GM23338 (cell line): ENCODE data around the gene ZDHHC17. TPM values are rescaled to one million over a fixed set of nuclear protein-coding genes. Genes with fewer than 3 reads are reported as not detected.

Source experiments
- ATAC-seq: fragments of 200-7000 bp; cut with Tn5 transposase; 3 replicates; pipeline ENCODE4 v1.9.1; 2020
- DNase-seq: peaks from one replicate; pipeline ENCODE4 v3.0.0-alpha.2; 2015; ENCODE audit warnings: low spot score
- H2AFZ ChIP-seq: fragments of 200-600 bp; sonication (generic); 2 replicates; pipeline ENCODE4 v1.8.0; 2016; ENCODE audit warnings: antibody characterized with exemption, mild to moderate bottlenecking, moderate library complexity
- H3F3A ChIP-seq: fragments of 200-600 bp; sonication (generic); replicated peaks from 2 replicates; pipeline ENCODE4 v1.8.0; 2017; ENCODE audit warnings: antibody characterized with exemption, mixed run types, low read depth
- H3K27ac ChIP-seq: fragments of 200-600 bp; sonication (generic); 2 replicates; pipeline ENCODE4 v1.6.1; 2016; ENCODE audit warnings: low read depth
- H3K27me3 ChIP-seq: fragments of 200-600 bp; sonication (generic); 2 replicates; pipeline ENCODE4 v1.8.0; 2016; ENCODE audit warnings: mild to moderate bottlenecking, mixed run types, moderate library complexity; ENCODE audit not compliant: insufficient read depth
- H3K36me3 ChIP-seq: fragments of 200-600 bp; sonication (generic); 2 replicates; pipeline ENCODE4 v1.8.0; 2016; ENCODE audit warnings: mild to moderate bottlenecking; ENCODE audit not compliant: insufficient read depth
- H3K4me1 ChIP-seq: fragments of 200-600 bp; sonication (generic); 2 replicates; pipeline ENCODE4 v1.8.0; 2016; ENCODE audit warnings: mild to moderate bottlenecking, moderate library complexity; ENCODE audit not compliant: insufficient read depth
- H3K4me2 ChIP-seq: fragments of 200-600 bp; sonication (generic); 2 replicates; pipeline ENCODE4 v1.7.1; 2017; ENCODE audit warnings: mixed run types
- H3K4me3 ChIP-seq: fragments of 200-600 bp; sonication (generic); 2 replicates; pipeline ENCODE4 v1.6.1; 2016; ENCODE audit warnings: mixed run types
- H3K79me2 ChIP-seq: fragments of 200-600 bp; sonication (generic); replicated peaks from 2 replicates; pipeline ENCODE4 v1.8.0; 2017; ENCODE audit warnings: mild to moderate bottlenecking; ENCODE audit not compliant: insufficient read depth
- H3K9me2 ChIP-seq: fragments of 200-600 bp; sonication (generic); 2 replicates; pipeline ENCODE4 v1.8.0; 2017; ENCODE audit not compliant: insufficient read depth
- H4K20me1 ChIP-seq: fragments of 200-600 bp; sonication (generic); replicated peaks from 2 replicates; pipeline ENCODE4 v1.8.0; 2017; ENCODE audit warnings: mild to moderate bottlenecking; ENCODE audit not compliant: insufficient read depth
- H3K27ac Mint-ChIP-seq: 2 replicates; pipeline ENCODE4 v1.8.0; 2020; ENCODE audit warnings: inconsistent platforms, mild to moderate bottlenecking, moderate library complexity, mixed read lengths
- H3K27me3 Mint-ChIP-seq: 3 replicates; pipeline ENCODE4 v1.8.0; 2022; ENCODE audit warnings: low read depth, mild to moderate bottlenecking, moderate library complexity, mixed read lengths, inconsistent platforms; ENCODE audit not compliant: insufficient read depth, poor library complexity
- H3K36me3 Mint-ChIP-seq: 3 replicates; pipeline ENCODE4 v1.8.0; 2021; ENCODE audit warnings: low read depth, mild to moderate bottlenecking, inconsistent platforms, moderate library complexity, mixed read lengths
- H3K4me1 Mint-ChIP-seq: 3 replicates; pipeline ENCODE4 v1.8.0; 2020; ENCODE audit warnings: mild to moderate bottlenecking, inconsistent platforms, mixed read lengths
- H3K4me3 Mint-ChIP-seq: 3 replicates; pipeline ENCODE4 v1.8.0; 2021; ENCODE audit warnings: moderate library complexity, mild to moderate bottlenecking, inconsistent platforms, mixed read lengths
- H3K9me3 Mint-ChIP-seq: 3 replicates; pipeline ENCODE4 v1.8.0; 2020; ENCODE audit warnings: moderate library complexity, mild to moderate bottlenecking, inconsistent platforms, mixed read lengths
- CREB1 ChIP-seq: fragments of 250-450 bp; sonication (Bioruptor Pico); IDR thresholded peaks from 2 replicates; pipeline ENCODE4 v1.5.0; 2020; ENCODE audit warnings: low read depth, mild to moderate bottlenecking, moderate library complexity
- EZH2 ChIP-seq: fragments of 200-600 bp; sonication (generic); IDR thresholded peaks from one replicate; pipeline ENCODE4 v1.8.0; 2017; ENCODE audit warnings: antibody characterized with exemption, mild to moderate bottlenecking, low read depth; ENCODE audit not compliant: unreplicated experiment
- EZH2phosphoT487 ChIP-seq: fragments of 200-600 bp; sonication (generic); IDR thresholded peaks from one replicate; pipeline ENCODE4 v1.8.1; 2018; ENCODE audit warnings: antibody characterized with exemption; ENCODE audit not compliant: unreplicated experiment
- JUNB ChIP-seq: IDR thresholded peaks from one replicate; pipeline ENCODE4 v1.6.1; 2016; ENCODE audit warnings: antibody characterized with exemption; ENCODE audit not compliant: unreplicated experiment
- NANOG ChIP-seq: IDR thresholded peaks from 2 replicates; pipeline ENCODE4 v1.6.1; 2016; ENCODE audit warnings: antibody characterized with exemption, borderline replicate concordance
- POLR2AphosphoS5 ChIP-seq: IDR thresholded peaks from 2 replicates; pipeline ENCODE4 v1.6.1; 2016; ENCODE audit warnings: antibody characterized with exemption, low read depth
- STAT1 ChIP-seq: IDR thresholded peaks from one replicate; pipeline ENCODE4 v1.6.1; 2016; ENCODE audit warnings: antibody characterized with exemption; ENCODE audit not compliant: unreplicated experiment
- ZNF331 ChIP-seq: fragments of 250-450 bp; sonication (Bioruptor Pico); IDR thresholded peaks from 2 replicates; pipeline ENCODE4 v1.5.0; 2020; ENCODE audit warnings: low read depth, mild to moderate bottlenecking, moderate library complexity
- polyA plus RNA-seq: library from polyadenylated mRNA; unstranded; fragments of >200 nt; fragmentation: Nextera tagmentation; extraction: Ambion mirVana; gene quantifications from 2 replicates; pipeline ENCODE4 v1.2.1, GENCODE V29; 2016
- total RNA-seq: library from RNA; depleted of rRNA; stranded (reverse); fragments of >200 nt; shearing (Covaris generic); gene quantifications from 2 replicates; pipeline ENCODE4 v1.2.3, GENCODE V29; 2014
- TF ChIP-seq, protein P1 (sequence below): IDR thresholded peaks from one replicate; pipeline ENCODE4 v1.6.1; 2018; ENCODE audit warnings: antibody characterized with exemption; ENCODE audit not compliant: unreplicated experiment
- TF ChIP-seq, protein P2 (sequence below), 2 experiments: fragments of 200-600 bp in 1 of 2; sonication (generic) in 1 of 2; conservative IDR thresholded peaks; 2 replicates each; pipeline versions ENCODE4 v1.5.1 to v1.6.1; 2016 to 2017; ENCODE audit warnings: antibody characterized with exemption in 2 of 2, low read depth in 2 of 2, mild to moderate bottlenecking in 2 of 2, moderate library complexity in 1 of 2
- TF ChIP-seq, protein P3 (sequence below): IDR thresholded peaks from 2 replicates; pipeline ENCODE4 v1.6.1; 2016; ENCODE audit warnings: antibody characterized with exemption

The ZDHHC17 gene
- total and polyA plus RNA-seq, 2 experiments from 2014 or later, result 15.7 to 43.5 TPM

- no peak overlapping the region for H3K4me3 ChIP-seq
- DNase-seq (no peak), ATAC-seq (peak; percentile 22; the same call in 1 of the 3 replicates)
- Mint-ChIP-seq H3K9me3 (no peaks in the 10 kb centered on the region), H3K27ac (peak overlapping the region; percentile 44; the same call in 1 of the 2 replicates), H3K4me3 (no peak overlapping the region), H3K36me3 (peaks cover 36% of the 10 kb centered on the region), H3K4me1 (peaks cover 47% of the 10 kb centered on the region), H3K27me3 (peaks cover 4% of the 10 kb centered on the region)
- no peaks in the 10 kb centered on the region for H3K36me3 ChIP-seq
- H3K79me2 ChIP-seq, result peaks cover 52% of the 10 kb centered on the region
- H3K9me2 ChIP-seq, result no peaks in the 10 kb centered on the region
- H3K4me2 ChIP-seq, result no peak overlapping the region
- H3K27ac ChIP-seq, result no peak overlapping the region
- no peaks in the 10 kb centered on the region for H3F3A ChIP-seq
- H2AFZ ChIP-seq, result no peak overlapping the region
- 0 out of 2 replicates have a peak, but pooled peaks cover 5% of the 10 kb centered on the region for H4K20me1 ChIP-seq
- H3K4me1 ChIP-seq, result peaks cover 33% of the 10 kb centered on the region
- no peaks in the 10 kb centered on the region for H3K27me3 ChIP-seq
- TF ChIP-seq, protein P1, sequence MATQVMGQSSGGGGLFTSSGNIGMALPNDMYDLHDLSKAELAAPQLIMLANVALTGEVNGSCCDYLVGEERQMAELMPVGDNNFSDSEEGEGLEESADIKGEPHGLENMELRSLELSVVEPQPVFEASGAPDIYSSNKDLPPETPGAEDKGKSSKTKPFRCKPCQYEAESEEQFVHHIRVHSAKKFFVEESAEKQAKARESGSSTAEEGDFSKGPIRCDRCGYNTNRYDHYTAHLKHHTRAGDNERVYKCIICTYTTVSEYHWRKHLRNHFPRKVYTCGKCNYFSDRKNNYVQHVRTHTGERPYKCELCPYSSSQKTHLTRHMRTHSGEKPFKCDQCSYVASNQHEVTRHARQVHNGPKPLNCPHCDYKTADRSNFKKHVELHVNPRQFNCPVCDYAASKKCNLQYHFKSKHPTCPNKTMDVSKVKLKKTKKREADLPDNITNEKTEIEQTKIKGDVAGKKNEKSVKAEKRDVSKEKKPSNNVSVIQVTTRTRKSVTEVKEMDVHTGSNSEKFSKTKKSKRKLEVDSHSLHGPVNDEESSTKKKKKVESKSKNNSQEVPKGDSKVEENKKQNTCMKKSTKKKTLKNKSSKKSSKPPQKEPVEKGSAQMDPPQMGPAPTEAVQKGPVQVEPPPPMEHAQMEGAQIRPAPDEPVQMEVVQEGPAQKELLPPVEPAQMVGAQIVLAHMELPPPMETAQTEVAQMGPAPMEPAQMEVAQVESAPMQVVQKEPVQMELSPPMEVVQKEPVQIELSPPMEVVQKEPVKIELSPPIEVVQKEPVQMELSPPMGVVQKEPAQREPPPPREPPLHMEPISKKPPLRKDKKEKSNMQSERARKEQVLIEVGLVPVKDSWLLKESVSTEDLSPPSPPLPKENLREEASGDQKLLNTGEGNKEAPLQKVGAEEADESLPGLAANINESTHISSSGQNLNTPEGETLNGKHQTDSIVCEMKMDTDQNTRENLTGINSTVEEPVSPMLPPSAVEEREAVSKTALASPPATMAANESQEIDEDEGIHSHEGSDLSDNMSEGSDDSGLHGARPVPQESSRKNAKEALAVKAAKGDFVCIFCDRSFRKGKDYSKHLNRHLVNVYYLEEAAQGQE, result no peak
- TF ChIP-seq POLR2AphosphoS5 (no peak), EZH2phosphoT487 (no peak), STAT1 (no peak), EZH2 (no peak), NANOG (no peak), ZNF331 (CRISPR knock-in tag) (no peak), CREB1 (CRISPR knock-in tag) (no peak), JUNB (no peak)
- TF ChIP-seq, protein P2, sequence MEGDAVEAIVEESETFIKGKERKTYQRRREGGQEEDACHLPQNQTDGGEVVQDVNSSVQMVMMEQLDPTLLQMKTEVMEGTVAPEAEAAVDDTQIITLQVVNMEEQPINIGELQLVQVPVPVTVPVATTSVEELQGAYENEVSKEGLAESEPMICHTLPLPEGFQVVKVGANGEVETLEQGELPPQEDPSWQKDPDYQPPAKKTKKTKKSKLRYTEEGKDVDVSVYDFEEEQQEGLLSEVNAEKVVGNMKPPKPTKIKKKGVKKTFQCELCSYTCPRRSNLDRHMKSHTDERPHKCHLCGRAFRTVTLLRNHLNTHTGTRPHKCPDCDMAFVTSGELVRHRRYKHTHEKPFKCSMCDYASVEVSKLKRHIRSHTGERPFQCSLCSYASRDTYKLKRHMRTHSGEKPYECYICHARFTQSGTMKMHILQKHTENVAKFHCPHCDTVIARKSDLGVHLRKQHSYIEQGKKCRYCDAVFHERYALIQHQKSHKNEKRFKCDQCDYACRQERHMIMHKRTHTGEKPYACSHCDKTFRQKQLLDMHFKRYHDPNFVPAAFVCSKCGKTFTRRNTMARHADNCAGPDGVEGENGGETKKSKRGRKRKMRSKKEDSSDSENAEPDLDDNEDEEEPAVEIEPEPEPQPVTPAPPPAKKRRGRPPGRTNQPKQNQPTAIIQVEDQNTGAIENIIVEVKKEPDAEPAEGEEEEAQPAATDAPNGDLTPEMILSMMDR (conservative IDR thresholded peaks at IDR 0.05; ENCODE audit: low read depth in 2 of 2), result no peak
- TF ChIP-seq, protein P3, sequence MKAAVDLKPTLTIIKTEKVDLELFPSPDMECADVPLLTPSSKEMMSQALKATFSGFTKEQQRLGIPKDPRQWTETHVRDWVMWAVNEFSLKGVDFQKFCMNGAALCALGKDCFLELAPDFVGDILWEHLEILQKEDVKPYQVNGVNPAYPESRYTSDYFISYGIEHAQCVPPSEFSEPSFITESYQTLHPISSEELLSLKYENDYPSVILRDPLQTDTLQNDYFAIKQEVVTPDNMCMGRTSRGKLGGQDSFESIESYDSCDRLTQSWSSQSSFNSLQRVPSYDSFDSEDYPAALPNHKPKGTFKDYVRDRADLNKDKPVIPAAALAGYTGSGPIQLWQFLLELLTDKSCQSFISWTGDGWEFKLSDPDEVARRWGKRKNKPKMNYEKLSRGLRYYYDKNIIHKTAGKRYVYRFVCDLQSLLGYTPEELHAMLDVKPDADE, result no peak
Measured at GRCh38 chr12:76866726-76867125, 102.8 kb downstream of the ZDHHC17 start.
